Mesenchymal stem cell (in vitro differentiated cells and primary cell): Measurements from ENCODE around the gene NRXN3.

Experiments
- DNase-seq: peaks from one replicate; pipeline ENCODE4 v3.0.0-alpha.2; 2013
- H2AFZ ChIP-seq: one replicate; pipeline ENCODE4 v1.6.1; 2013; ENCODE audit warnings: low read depth, mild to moderate bottlenecking, control low read depth, inconsistent platforms, low read length, moderate library complexity
- H2AK5ac ChIP-seq: 2 replicates; pipeline ENCODE4 v1.6.1; 2013; ENCODE audit warnings: low read length, moderate library complexity, mild to moderate bottlenecking, inconsistent platforms; ENCODE audit not compliant: severe bottlenecking
- H2BK120ac ChIP-seq: one replicate; pipeline ENCODE4 v1.6.1; 2013; ENCODE audit warnings: low read depth, mild to moderate bottlenecking, inconsistent platforms, low read length, moderate library complexity
- H2BK12ac ChIP-seq, 2 experiments: one replicate each; pipeline ENCODE4 v1.6.1; 2013; ENCODE audit warnings: inconsistent platforms in 2 of 2, low read length in 2 of 2, mild to moderate bottlenecking in 2 of 2, moderate library complexity in 2 of 2, control low read depth in 1 of 2
- H2BK15ac ChIP-seq: one replicate; pipeline ENCODE4 v1.6.1; 2013; ENCODE audit warnings: mild to moderate bottlenecking, low read depth, inconsistent platforms; ENCODE audit not compliant: poor library complexity, severe bottlenecking
- H2BK5ac ChIP-seq: 2 replicates; pipeline ENCODE4 v1.6.1; 2013; ENCODE audit warnings: low read depth, mild to moderate bottlenecking, low read length, control low read depth, inconsistent platforms; ENCODE audit not compliant: poor library complexity, severe bottlenecking
- H3K14ac ChIP-seq, 2 experiments: one replicate each; pipeline ENCODE4 v1.6.1; 2013; ENCODE audit warnings: inconsistent platforms in 2 of 2, low read length in 2 of 2, control low read depth in 1 of 2, mild to moderate bottlenecking in 1 of 2, moderate library complexity in 1 of 2
- H3K18ac ChIP-seq, 2 experiments: one replicate each; pipeline ENCODE4 v1.6.1; 2013; ENCODE audit warnings: inconsistent platforms in 2 of 2, low read length in 2 of 2, control low read depth in 1 of 2, low read depth in 1 of 2, mild to moderate bottlenecking in 1 of 2
- H3K23ac ChIP-seq, 2 experiments: one replicate each; pipeline ENCODE4 v1.6.1; 2013; ENCODE audit warnings: inconsistent platforms in 2 of 2, low read length in 2 of 2, mild to moderate bottlenecking in 2 of 2, moderate library complexity in 2 of 2, control low read depth in 1 of 2
- H3K27ac ChIP-seq: 2 replicates; pipeline ENCODE4 v1.5.1; 2013; ENCODE audit warnings: mild to moderate bottlenecking, moderate library complexity, low read length, control low read depth, inconsistent platforms; ENCODE audit not compliant: poor library complexity, severe bottlenecking
- H3K27me3 ChIP-seq, 2 experiments: 2 replicates each; pipeline versions ENCODE4 v1.6.1 to v1.7.0; 2013; ENCODE audit warnings: low read length in 2 of 2, mild to moderate bottlenecking in 2 of 2, moderate library complexity in 2 of 2, control low read depth in 1 of 2, inconsistent platforms in 1 of 2; ENCODE audit not compliant: control insufficient read depth in 1 of 2, insufficient read depth in 1 of 2
- H3K36me3 ChIP-seq, 2 experiments: 2 replicates each; pipeline versions ENCODE4 v1.6.1 to v1.7.0; 2013; ENCODE audit warnings: low read length in 2 of 2, control low read depth in 1 of 2, inconsistent platforms in 1 of 2, low read depth in 1 of 2, mild to moderate bottlenecking in 1 of 2; ENCODE audit not compliant: insufficient read depth in 2 of 2, control insufficient read depth in 1 of 2
- H3K4ac ChIP-seq, 2 experiments: one replicate each; pipeline ENCODE4 v1.6.1; 2013; ENCODE audit warnings: inconsistent platforms in 2 of 2, low read length in 2 of 2, mild to moderate bottlenecking in 2 of 2, moderate library complexity in 2 of 2, control low read depth in 1 of 2, low read depth in 1 of 2
- H3K4me1 ChIP-seq: 2 replicates; pipeline ENCODE4 v1.6.1; 2013; ENCODE audit warnings: low read depth, low read length, control low read depth; ENCODE audit not compliant: control insufficient read depth, insufficient read depth
- H3K4me2 ChIP-seq: 2 replicates; pipeline ENCODE4 v1.6.1; 2013; ENCODE audit warnings: low read length, mild to moderate bottlenecking, inconsistent platforms; ENCODE audit not compliant: poor library complexity, severe bottlenecking
- H3K4me3 ChIP-seq, 2 experiments: 2 replicates each; pipeline versions ENCODE4 v1.5.1 to v1.7.0; 2013; ENCODE audit warnings: low read length in 2 of 2, mild to moderate bottlenecking in 2 of 2, control low read depth in 1 of 2, low read depth in 1 of 2; ENCODE audit not compliant: insufficient read depth in 1 of 2
- H3K79me1 ChIP-seq: replicated peaks from 2 replicates; pipeline ENCODE4 v1.6.1; 2013; ENCODE audit warnings: mild to moderate bottlenecking, control low read depth, low read length, inconsistent platforms; ENCODE audit not compliant: poor library complexity, severe bottlenecking
- H3K9ac ChIP-seq: 2 replicates; pipeline ENCODE4 v1.7.0; 2013; ENCODE audit warnings: mild to moderate bottlenecking, low read length, moderate library complexity
- H3K9me3 ChIP-seq: 2 replicates; pipeline ENCODE4 v1.7.0; 2013; ENCODE audit warnings: mild to moderate bottlenecking, low read length; ENCODE audit not compliant: control insufficient read depth
- H4K8ac ChIP-seq: one replicate; pipeline ENCODE4 v1.6.1; 2013; ENCODE audit warnings: inconsistent platforms, mild to moderate bottlenecking, low read length, moderate library complexity
- H4K91ac ChIP-seq: one replicate; pipeline ENCODE4 v1.6.1; 2013; ENCODE audit warnings: mild to moderate bottlenecking, low read length, inconsistent platforms
- WGBS: methylation state at CpG from one replicate; pipeline ENCODE4 v1.1.7; 2013; ENCODE audit warnings: mixed read lengths; 5-methylcytosine and 5-hydroxymethylcytosine counted together

Gene NRXN3

GRCh38 chr14:78763746-78764145 is 593.6 kb downstream of the NRXN3 start:
- Histone ChIP-seq H3K27me3 (no peaks in the 10 kb centered on the region), H2BK5ac (no peak overlapping the region), H3K79me1 (no peaks in the 10 kb centered on the region), H2AK5ac (no peak overlapping the region), H3K18ac (no peak overlapping the region), H3K14ac (no peak overlapping the region), H3K9me3 (no peaks in the 10 kb centered on the region), H3K9ac (no peak overlapping the region), H2AFZ (no peak overlapping the region), H3K4me1 (no peaks in the 10 kb centered on the region), H2BK15ac (no peak overlapping the region), H3K4me2 (no peak overlapping the region), H3K4ac (no peak overlapping the region), H4K8ac (no peak overlapping the region), H3K27ac (no peak overlapping the region), H3K36me3 (no peaks in the 10 kb centered on the region), H3K23ac (no peak overlapping the region), H2BK12ac (no peak overlapping the region), H3K4me3 (no peak overlapping the region), H2BK120ac (no peak overlapping the region), H4K91ac (no peak overlapping the region)
- 50% methylated on average over 1 of the region's 1 CpG for WGBS
- DNase-seq = no peak

- H2BK120ac ChIP-seq = no peak overlapping the region
- no peak overlapping the region for H3K27ac ChIP-seq
- no peaks in the 10 kb centered on the region for H3K9me3 ChIP-seq
Observed at GRCh38 chr14:78764240-78764639, 594.1 kb downstream of the NRXN3 start.

GRCh38 chr14:78764645-78765044 is 594.5 kb downstream of the NRXN3 start:
- no peak overlapping the region for H3K23ac ChIP-seq
- H2BK5ac ChIP-seq = no peak overlapping the region
- no peak overlapping the region for H4K8ac ChIP-seq
- H3K4me3 ChIP-seq = no peak overlapping the region
- no peaks in the 10 kb centered on the region for H3K36me3 ChIP-seq
- no peak overlapping the region for H3K18ac ChIP-seq
- H3K27ac ChIP-seq = no peak overlapping the region
- H2BK15ac ChIP-seq = no peak overlapping the region
- H2AK5ac ChIP-seq = no peak overlapping the region
- no peak overlapping the region for H3K14ac ChIP-seq
- WGBS = 74% methylated on average over 4 of the region's 4 CpGs
- no peaks in the 10 kb centered on the region for H3K9me3 ChIP-seq
- no peak overlapping the region for H2AFZ ChIP-seq
- H3K4me1 ChIP-seq = no peaks in the 10 kb centered on the region
- H3K27me3 ChIP-seq = no peaks in the 10 kb centered on the region
- no peak overlapping the region for H4K91ac ChIP-seq
- no peak for DNase-seq
- H2BK12ac ChIP-seq = no peak overlapping the region
- no peak overlapping the region for H3K4ac ChIP-seq
- no peak overlapping the region for H3K4me2 ChIP-seq
- no peak overlapping the region for H2BK120ac ChIP-seq
- H3K79me1 ChIP-seq = no peaks in the 10 kb centered on the region
- no peak overlapping the region for H3K9ac ChIP-seq

More at GRCh38 chr14:78764240-78764639, 594.1 kb downstream of the NRXN3 start:
- Histone ChIP-seq H3K4me3 (no peak overlapping the region), H3K9ac (no peak overlapping the region), H3K4me1 (no peaks in the 10 kb centered on the region), H3K27me3 (no peaks in the 10 kb centered on the region), H2AK5ac (no peak overlapping the region), H3K14ac (no peak overlapping the region), H2BK5ac (no peak overlapping the region), H2AFZ (no peak overlapping the region), H3K79me1 (no peaks in the 10 kb centered on the region), H3K4me2 (no peak overlapping the region), H3K36me3 (no peaks in the 10 kb centered on the region), H4K8ac (no peak overlapping the region), H2BK12ac (no peak overlapping the region), H2BK15ac (no peak overlapping the region), H3K23ac (no peak overlapping the region), H3K4ac (no peak overlapping the region), H4K91ac (no peak overlapping the region), H3K18ac (no peak overlapping the region)
- no peak for DNase-seq
- 7% methylated on average over 3 of the region's 5 CpGs for WGBS

- Histone ChIP-seq H2AK5ac (no peak overlapping the region), H3K27me3 (no peaks in the 10 kb centered on the region), H4K91ac (no peak overlapping the region), H3K4me2 (no peak overlapping the region), H3K23ac (no peak overlapping the region), H3K4me1 (no peaks in the 10 kb centered on the region), H3K27ac (no peak overlapping the region), H3K4ac (no peak overlapping the region), H3K79me1 (no peaks in the 10 kb centered on the region), H2BK120ac (no peak overlapping the region), H3K14ac (no peak overlapping the region), H3K9me3 (no peaks in the 10 kb centered on the region), H4K8ac (no peak overlapping the region), H2AFZ (no peak overlapping the region), H2BK12ac (no peak overlapping the region), H3K9ac (no peak overlapping the region), H3K4me3 (no peak overlapping the region), H3K36me3 (no peaks in the 10 kb centered on the region), H2BK5ac (no peak overlapping the region), H3K18ac (no peak overlapping the region), H2BK15ac (no peak overlapping the region)
- WGBS = 21% methylated on average over 2 of the region's 5 CpGs
- no peak for DNase-seq
Observed at GRCh38 chr14:78767436-78767835, 597.3 kb downstream of the NRXN3 start.
